CD14-positive monocyte (primary cell): ENCODE measurements around the gene CEL. TPM values are rescaled to one million over a fixed set of nuclear protein-coding genes. Genes with fewer than 3 reads are reported as not detected.
"Not testable (repeated sequence)": the region's sequence is repeated elsewhere in the genome, so short reads cannot be mapped to it uniquely, and the experiment has no call there.

Experiments used
- DNase-seq, 3 donors: peaks; one replicate each; pipeline ENCODE4 v3.0.0-alpha.2; 2011 to 2022
- H2AFZ ChIP-seq: 2 replicates; pipeline ENCODE4 v1.6.0; 2012; ENCODE audit warnings: mild to moderate bottlenecking, low read depth, low read length, inconsistent platforms; ENCODE audit not compliant: insufficient read depth, poor library complexity, severe bottlenecking
- H3K27ac ChIP-seq, 2 donors: 1 replicate in 1 of 2; 2 replicates in 1 of 2; pipeline ENCODE4 v1.5.1; 2012 to 2013; ENCODE audit warnings: low read length in 2 of 2, control low read depth in 1 of 2, inconsistent platforms in 1 of 2, low read depth in 1 of 2, mild to moderate bottlenecking in 1 of 2
- H3K27me3 ChIP-seq, 2 donors: one replicate each; pipeline versions ENCODE4 v1.6.0 to v1.6.1; 2011 to 2013; ENCODE audit warnings: low read length in 2 of 2; ENCODE audit not compliant: control insufficient read depth in 2 of 2, insufficient read depth in 2 of 2
- H3K36me3 ChIP-seq, 2 donors: replicated peaks in 1 of 2; 1 replicate in 1 of 2; 2 replicates in 1 of 2; pipeline versions ENCODE4 v1.5.1 to v1.6.1; 2012 to 2013; ENCODE audit warnings: low read length in 2 of 2, control low read depth in 1 of 2, inconsistent platforms in 1 of 2, mild to moderate bottlenecking in 1 of 2; ENCODE audit not compliant: insufficient read depth in 2 of 2, control insufficient read depth in 1 of 2
- H3K4me1 ChIP-seq, 2 donors: 1 replicate in 1 of 2; 2 replicates in 1 of 2; pipeline versions ENCODE4 v1.5.1 to v1.6.1; 2012 to 2013; ENCODE audit warnings: low read length in 2 of 2, control low read depth in 1 of 2, inconsistent platforms in 1 of 2, mild to moderate bottlenecking in 1 of 2, moderate library complexity in 1 of 2; ENCODE audit not compliant: insufficient read depth in 2 of 2, control insufficient read depth in 1 of 2
- H3K4me2 ChIP-seq: replicated peaks from 2 replicates; pipeline ENCODE3; 2012; ENCODE audit warnings: low read length, moderate library complexity, mild to moderate bottlenecking; ENCODE audit not compliant: poor library complexity, severe bottlenecking; ENCODE audit errors: extremely low read depth
- H3K4me3 ChIP-seq, 3 experiments: fragments of 200-600 bp in 1 of 3; sonication (generic) in 1 of 3; replicated peaks in 1 of 3; 1 replicate in 2 of 3; 2 replicates in 1 of 3; pipeline ENCODE4 v1.5.1; 2011 to 2013; ENCODE audit warnings: low read length in 3 of 3, mild to moderate bottlenecking in 3 of 3, control low read depth in 2 of 3, low read depth in 2 of 3, inconsistent platforms in 1 of 3, moderate library complexity in 1 of 3
- H3K79me2 ChIP-seq: 2 replicates; pipeline ENCODE4 v1.6.0; 2012; ENCODE audit warnings: mild to moderate bottlenecking, control low read depth, inconsistent platforms, low read length, moderate library complexity; ENCODE audit not compliant: insufficient read depth
- H3K9ac ChIP-seq: 2 replicates; pipeline ENCODE4 v1.6.0; 2017; ENCODE audit warnings: low read length, mild to moderate bottlenecking; ENCODE audit not compliant: insufficient read depth, poor library complexity, severe bottlenecking
- H3K9me3 ChIP-seq, 2 donors: replicated peaks in 1 of 2; 1 replicate in 1 of 2; 2 replicates in 1 of 2; pipeline versions ENCODE4 v1.5.1 to v1.6.1; 2012 to 2013; ENCODE audit warnings: low read length in 2 of 2, control low read depth in 1 of 2; ENCODE audit not compliant: control insufficient read depth in 1 of 2, insufficient read depth in 1 of 2
- H4K20me1 ChIP-seq: 2 replicates; pipeline ENCODE4 v1.6.0; 2012; ENCODE audit warnings: mild to moderate bottlenecking, low read length, control low read depth, moderate library complexity; ENCODE audit not compliant: insufficient read depth
- H3K27ac Mint-ChIP-seq, 7 donors: one replicate each; pipeline ENCODE4 v1.8.0; 2020; ENCODE audit warnings: mild to moderate bottlenecking in 7 of 7, mixed read lengths in 7 of 7, moderate library complexity in 6 of 7, inconsistent platforms in 2 of 7
- H3K27me3 Mint-ChIP-seq, 3 donors: one replicate each; pipeline ENCODE4 v1.8.0; 2021 to 2022; ENCODE audit warnings: low read depth in 3 of 3, mild to moderate bottlenecking in 3 of 3, mixed read lengths in 3 of 3, moderate library complexity in 3 of 3, inconsistent platforms in 1 of 3
- H3K36me3 Mint-ChIP-seq, 2 donors: one replicate each; pipeline ENCODE4 v1.8.0; 2020; ENCODE audit warnings: mixed read lengths in 2 of 2, inconsistent platforms in 1 of 2, mild to moderate bottlenecking in 1 of 2
- H3K4me1 Mint-ChIP-seq: one replicate; pipeline ENCODE4 v1.8.0; 2020; ENCODE audit warnings: mild to moderate bottlenecking, mixed read lengths
- H3K4me3 Mint-ChIP-seq, 2 donors: one replicate each; pipeline ENCODE4 v1.8.0; 2020; ENCODE audit warnings: mild to moderate bottlenecking in 2 of 2, mixed read lengths in 2 of 2, moderate library complexity in 1 of 2
- H3K9me3 Mint-ChIP-seq, 7 donors: one replicate each; pipeline ENCODE4 v1.8.0; 2020 to 2022; ENCODE audit warnings: mixed read lengths in 7 of 7, mild to moderate bottlenecking in 6 of 7, moderate library complexity in 6 of 7, inconsistent platforms in 2 of 7
- CTCF ChIP-seq: fragments of 200-600 bp; IDR thresholded peaks from one replicate; pipeline ENCODE4 v1.8.0; 2022; ENCODE audit warnings: antibody characterized with exemption, mild to moderate bottlenecking
- WGBS: methylation state at CpG from one replicate; pipeline ENCODE4 v1.1.5; 2013; ENCODE audit warnings: missing lambda C conversion rate; ENCODE audit not compliant: insufficient coverage; 5-methylcytosine and 5-hydroxymethylcytosine counted together
- intact Hi-C, 2 donors: fragments of 100-400 bp; cut with micrococcal nuclease; formaldehyde crosslinking; loops; one replicate each; pipeline versions ENCODE4 v1.15.0 to v1.15.1; 2023
- polyA plus RNA-seq, 3 donors: library from polyadenylated mRNA; depleted of rRNA in 1 of 3; unstranded in 2 of 3; stranded (reverse) in 1 of 3; fragments of 300-500 nt in 2 of 3; fragments of >200 nt in 1 of 3; fragmentation: Illumina TruSeq in 2 of 3; gene quantifications; 1 replicate in 2 of 3; 2 replicates in 1 of 3; pipeline ENCODE4 v1.2.3, GENCODE V29; 2012 to 2021

Gene CEL
- polyA plus RNA-seq, 3 donors, result 0.24 TPM; not detected in 2

- no peak for TF ChIP-seq CTCF
- no peak overlapping the region for H3K4me3 Mint-ChIP-seq
- H3K9me3 ChIP-seq, result no peaks in the 10 kb centered on the region
- H3K36me3 ChIP-seq, result no peaks in the 10 kb centered on the region
- H3K9me3 Mint-ChIP-seq, result no peaks in the 10 kb centered on the region
- no peak overlapping the region for H3K27ac ChIP-seq
- H3K4me1 Mint-ChIP-seq, result peaks cover 2% of the 10 kb centered on the region
- 93% methylated on average over 8 of the region's 11 CpGs for WGBS
- H4K20me1 ChIP-seq, result no peaks in the 10 kb centered on the region
- peak overlapping the region in 1 of 7 donors; percentile 55 for H3K27ac Mint-ChIP-seq
- H3K27me3 Mint-ChIP-seq, result peaks cover 0 to 2% (median 1%) of the 10 kb centered on the region in 3 donors
- no peaks in the 10 kb centered on the region for H3K4me1 ChIP-seq
- no peaks in the 10 kb centered on the region for H3K79me2 ChIP-seq
- intact Hi-C loops, result no loop called here
- DNase-seq, result no peak
- no peak overlapping the region for H3K9ac ChIP-seq
- H2AFZ ChIP-seq, result no peak overlapping the region
- no peaks in the 10 kb centered on the region for H3K27me3 ChIP-seq
- no peak overlapping the region for H3K4me3 ChIP-seq
- no peak overlapping the region for H3K4me2 ChIP-seq
- no peaks in the 10 kb centered on the region for H3K36me3 Mint-ChIP-seq
Observed at GRCh38 chr9:133067006-133067405, 5.2 kb downstream of the CEL start.

GRCh38 chr9:133067813-133068212 lies 6.0 kb downstream of the CEL start:
- Histone ChIP-seq H3K79me2 (no peaks in the 10 kb centered on the region), H3K4me1 (no peaks in the 10 kb centered on the region), H3K36me3 (no peaks in the 10 kb centered on the region), H3K4me2 (no peak overlapping the region), H3K27me3 (no peaks in the 10 kb centered on the region), H2AFZ (no peak overlapping the region), H3K4me3 (no peak overlapping the region), H4K20me1 (no peaks in the 10 kb centered on the region), H3K9ac (no peak overlapping the region), H3K27ac (no peak overlapping the region), H3K9me3 (no peaks in the 10 kb centered on the region)
- no peaks in the 10 kb centered on the region for H3K36me3 Mint-ChIP-seq
- peak overlapping the region in 1 of 7 donors; percentile 20 for H3K27ac Mint-ChIP-seq
- 90% methylated on average over 8 of the region's 11 CpGs for WGBS
- H3K4me3 Mint-ChIP-seq, result no peak overlapping the region
- no peaks in the 10 kb centered on the region for H3K9me3 Mint-ChIP-seq
- intact Hi-C loops, result no loop called here
- peaks cover 0 to 1% (median 0%) of the 10 kb centered on the region in 3 donors for H3K27me3 Mint-ChIP-seq
- no peak for TF ChIP-seq CTCF
- H3K4me1 Mint-ChIP-seq, result no peaks in the 10 kb centered on the region
- DNase-seq, result no peak

- H3K4me3 ChIP-seq, DNase-seq, intact Hi-C loops, H3K9me3 Mint-ChIP-seq, H3K27ac ChIP-seq, H3K36me3 Mint-ChIP-seq, H3K27me3 ChIP-seq, H3K9me3 ChIP-seq, H3K4me3 Mint-ChIP-seq, H3K79me2 ChIP-seq, H4K20me1 ChIP-seq, H3K27ac Mint-ChIP-seq, H3K9ac ChIP-seq, H3K4me1 ChIP-seq, H3K4me2 ChIP-seq, H3K36me3 ChIP-seq, H2AFZ ChIP-seq, H3K4me1 Mint-ChIP-seq, H3K27me3 Mint-ChIP-seq: not testable (repeated sequence)
- no CpG with 5 or more reads among the region's 15 CpGs for WGBS
Observed at GRCh38 chr9:133068431-133068830, 6.7 kb downstream of the CEL start.
